H1 (cell line): ENCODE data around the gene PARD6A. TPM values are rescaled to one million over a fixed set of nuclear protein-coding genes. Genes with fewer than 3 reads are reported as not detected.

Experiments used
- CTCF ChIA-PET: fragments of 300-600 bp; sonication (Branson Sonifier 250); formaldehyde crosslinking; loops from one replicate; lab custom pipeline; 2021; ENCODE audit not compliant: partially characterized antibody; lab: Charles Lee
- POLR2A ChIA-PET: fragments of 300-600 bp; sonication (Branson Sonifier 250); formaldehyde crosslinking; loops from one replicate; lab custom pipeline; 2021; ENCODE audit warnings: inconsistent platforms; ENCODE audit not compliant: partially characterized antibody; lab: Charles Lee
- DNase-seq, 2 experiments: peaks; one replicate each; pipeline versions ENCODE4 v3.0.0 to v3.0.0-alpha.2; 2010 to 2022; ENCODE audit warnings: low spot score in 2 of 2, low read depth in 1 of 2, mixed read lengths in 1 of 2
- FAIRE-seq: peaks from 2 replicates; lab custom pipeline; 2011; peaks lifted over from hg19 to GRCh38; lab: Jason Lieb, UNC
- H2AFZ ChIP-seq: 2 replicates; pipeline ENCODE4 v1.8.1; 2012; ENCODE audit warnings: low read length, inconsistent platforms
- H2AK5ac ChIP-seq: 2 replicates; pipeline ENCODE4 v1.6.1; 2013; ENCODE audit warnings: low read depth, low read length
- H2BK120ac ChIP-seq: replicated peaks from 2 replicates; pipeline ENCODE3; 2013; ENCODE audit warnings: low read depth, low read length, inconsistent platforms
- H2BK12ac ChIP-seq: 2 replicates; pipeline ENCODE4 v1.6.1; 2013; ENCODE audit warnings: low read depth, low read length
- H2BK15ac ChIP-seq: 2 replicates; pipeline ENCODE4 v1.6.1; 2013; ENCODE audit warnings: low read length
- H2BK20ac ChIP-seq: 2 replicates; pipeline ENCODE4 v1.6.1; 2013; ENCODE audit warnings: low read length
- H2BK5ac ChIP-seq: 2 replicates; pipeline ENCODE4 v1.6.1; 2013; ENCODE audit warnings: low read depth, low read length
- H3K14ac ChIP-seq: 2 replicates; pipeline ENCODE4 v1.6.1; 2013; ENCODE audit warnings: inconsistent platforms; ENCODE audit not compliant: insufficient read length
- H3K18ac ChIP-seq: 2 replicates; pipeline ENCODE4 v1.6.1; 2013; ENCODE audit warnings: low read length; ENCODE audit errors: extremely low read depth
- H3K23ac ChIP-seq: 2 replicates; pipeline ENCODE4 v1.6.1; 2013; ENCODE audit warnings: inconsistent platforms; ENCODE audit not compliant: insufficient read length
- H3K23me2 ChIP-seq: 2 replicates; pipeline ENCODE4 v1.6.1; 2013; ENCODE audit warnings: low read depth, low read length
- H3K27ac ChIP-seq: 2 replicates; pipeline ENCODE4 v1.6.1; 2011; ENCODE audit warnings: low read depth, low read length, inconsistent platforms
- H3K27me3 ChIP-seq, 4 experiments: replicated peaks in 1 of 4; 1 replicate in 1 of 4; 2 replicates in 3 of 4; pipeline versions ENCODE4 v1.6.1 to v1.8.1; 2011 to 2013; ENCODE audit warnings: low read length in 3 of 4, mild to moderate bottlenecking in 3 of 4, inconsistent platforms in 2 of 4, mixed read lengths in 2 of 4, moderate library complexity in 1 of 4; ENCODE audit not compliant: control insufficient read depth in 3 of 4, insufficient read depth in 3 of 4; ENCODE audit errors: extremely low read depth in 1 of 4
- H3K36me3 ChIP-seq, 4 experiments: 2 replicates each; pipeline versions ENCODE4 v1.6.1 to v1.8.1; 2011 to 2013; ENCODE audit warnings: mild to moderate bottlenecking in 4 of 4, low read length in 3 of 4, moderate library complexity in 2 of 4, control low read depth in 1 of 4, inconsistent platforms in 1 of 4; ENCODE audit not compliant: insufficient read depth in 4 of 4, control insufficient read depth in 2 of 4
- H3K4ac ChIP-seq: replicated peaks from 2 replicates; pipeline ENCODE3; 2013; ENCODE audit warnings: low read length, low read depth, mixed read lengths, inconsistent platforms; ENCODE audit not compliant: insufficient read length
- H3K4me1 ChIP-seq, 4 experiments: replicated peaks in 1 of 4; 1 replicate in 1 of 4; 2 replicates in 3 of 4; pipeline versions ENCODE4 v1.6.1 to v1.8.1; 2011 to 2013; ENCODE audit warnings: low read length in 3 of 4, inconsistent platforms in 2 of 4, mixed read lengths in 1 of 4; ENCODE audit not compliant: insufficient read depth in 4 of 4, control insufficient read depth in 3 of 4
- H3K4me2 ChIP-seq, 2 experiments: 2 replicates each; pipeline versions ENCODE4 v1.6.1 to v1.8.1; 2011 to 2013; ENCODE audit warnings: low read depth in 2 of 2, low read length in 2 of 2, control low read depth in 1 of 2, inconsistent platforms in 1 of 2, mild to moderate bottlenecking in 1 of 2; ENCODE audit not compliant: insufficient read depth in 1 of 2
- H3K4me3 ChIP-seq, 4 experiments: fragments of 200-600, 300-600 bp in 1 of 4; sonication (generic), shearing (Covaris generic), sonication (Bioruptor Twin) in 1 of 4; 2 replicates each; pipeline versions ENCODE4 v1.5.1 to v1.8.1; 2011 to 2016; ENCODE audit warnings: low read length in 4 of 4, low read depth in 3 of 4, control low read depth in 2 of 4, inconsistent platforms in 2 of 4, mild to moderate bottlenecking in 2 of 4, mixed read lengths in 1 of 4, moderate library complexity in 1 of 4; ENCODE audit not compliant: insufficient read depth in 2 of 4; ENCODE audit errors: extremely low read depth in 1 of 4
- H3K56ac ChIP-seq: replicated peaks from 2 replicates; pipeline ENCODE3; 2013; ENCODE audit warnings: low read depth, mild to moderate bottlenecking, mixed read lengths, low read length, inconsistent platforms; ENCODE audit not compliant: insufficient read length
- H3K79me1 ChIP-seq: 2 replicates; pipeline ENCODE4 v1.6.1; 2013; ENCODE audit warnings: low read depth, low read length, control low read depth
- H3K79me2 ChIP-seq, 2 experiments: 2 replicates each; pipeline versions ENCODE4 v1.6.1 to v1.8.1; 2012 to 2013; ENCODE audit warnings: low read length in 2 of 2, mild to moderate bottlenecking in 2 of 2, inconsistent platforms in 1 of 2; ENCODE audit not compliant: insufficient read depth in 2 of 2, control insufficient read depth in 1 of 2
- H3K9ac ChIP-seq, 4 experiments: replicated peaks in 1 of 4; 1 replicate in 1 of 4; 2 replicates in 3 of 4; pipeline versions ENCODE4 v1.6.1 to v1.8.1; 2011 to 2013; ENCODE audit warnings: low read depth in 3 of 4, low read length in 3 of 4, control low read depth in 2 of 4, mild to moderate bottlenecking in 2 of 4, moderate library complexity in 2 of 4, inconsistent platforms in 1 of 4; ENCODE audit errors: extremely low read depth in 1 of 4
- H3K9me3 ChIP-seq, 2 experiments: 2 replicates each; pipeline versions ENCODE4 v1.6.1 to v1.8.1; 2012 to 2013; ENCODE audit warnings: mild to moderate bottlenecking in 2 of 2, moderate library complexity in 2 of 2, control low read depth in 1 of 2, inconsistent platforms in 1 of 2, low read depth in 1 of 2, low read length in 1 of 2, mixed read lengths in 1 of 2; ENCODE audit not compliant: insufficient read depth in 2 of 2
- H4K20me1 ChIP-seq, 2 experiments: replicated peaks in 1 of 2; 2 replicates each; pipeline versions ENCODE3 to v1.8.1; 2011 to 2013; ENCODE audit warnings: inconsistent platforms in 2 of 2, low read length in 2 of 2, mild to moderate bottlenecking in 1 of 2; ENCODE audit not compliant: insufficient read depth in 2 of 2, control insufficient read depth in 1 of 2
- H4K5ac ChIP-seq: 2 replicates; pipeline ENCODE4 v1.6.1; 2013; ENCODE audit warnings: low read length, low read depth, mixed read lengths, inconsistent platforms; ENCODE audit not compliant: insufficient read length
- H4K8ac ChIP-seq: 2 replicates; pipeline ENCODE4 v1.8.0; 2013; ENCODE audit warnings: mild to moderate bottlenecking, moderate library complexity, low read length, inconsistent platforms; ENCODE audit not compliant: insufficient read depth; ENCODE audit errors: extremely low read depth
- H4K91ac ChIP-seq: replicated peaks from 2 replicates; pipeline ENCODE3; 2013; ENCODE audit warnings: low read length, mixed read lengths, inconsistent platforms; ENCODE audit not compliant: insufficient read length
- BACH1 ChIP-seq: IDR thresholded peaks from 2 replicates; pipeline ENCODE4 v1.6.1; 2012; ENCODE audit warnings: low read length, improper control_type of control experiment
- BRCA1 ChIP-seq: IDR thresholded peaks from 2 replicates; pipeline ENCODE4 v1.6.1; 2012; ENCODE audit warnings: low read depth, low read length, improper control_type of control experiment
- CHD1 ChIP-seq: IDR thresholded peaks from 2 replicates; pipeline ENCODE4 v1.6.1; 2012; ENCODE audit warnings: low read depth, low read length, improper control_type of control experiment
- EZH2 ChIP-seq: fragments of 200-600 bp; sonication (generic); IDR thresholded peaks from 2 replicates; pipeline ENCODE4 v1.7.1; 2012; ENCODE audit warnings: low read depth, mild to moderate bottlenecking, moderate library complexity, low read length, inconsistent platforms; ENCODE audit not compliant: severe bottlenecking
- GABPA ChIP-seq: IDR thresholded peaks from 2 replicates; pipeline ENCODE4 v1.6.1; 2011; ENCODE audit warnings: mild to moderate bottlenecking, low read length, moderate library complexity, borderline replicate concordance; ENCODE audit not compliant: insufficient read depth
- JUN ChIP-seq: IDR thresholded peaks from 2 replicates; pipeline ENCODE4 v1.6.1; 2011; ENCODE audit warnings: low read depth, mild to moderate bottlenecking, improper control_type of control experiment, low read length
- JUND ChIP-seq: IDR thresholded peaks from 2 replicates; pipeline ENCODE4 v1.6.1; 2011; ENCODE audit warnings: mild to moderate bottlenecking, improper control_type of control experiment, low read length
- KDM1A ChIP-seq: fragments of 200-600, 300-600 bp; sonication (generic); IDR thresholded peaks from 2 replicates; pipeline ENCODE4 v1.7.1; 2016; ENCODE audit warnings: mild to moderate bottlenecking, low read length, borderline replicate concordance
- KDM4A ChIP-seq: IDR thresholded peaks from one replicate; pipeline ENCODE4 v1.7.1; 2012; ENCODE audit warnings: low read depth, mild to moderate bottlenecking, moderate library complexity, low read length, inconsistent platforms; ENCODE audit not compliant: severe bottlenecking
- KDM5A ChIP-seq: fragments of 200-600 bp; IDR thresholded peaks from 2 replicates; pipeline ENCODE4 v1.7.1; 2012; ENCODE audit warnings: mild to moderate bottlenecking, low read length, inconsistent platforms, mixed read lengths
- RXRA ChIP-seq: IDR thresholded peaks from 2 replicates; pipeline ENCODE4 v1.6.1; 2011; ENCODE audit warnings: low read depth, mild to moderate bottlenecking, low read length, moderate library complexity; ENCODE audit not compliant: insufficient read depth
- SIX5 ChIP-seq: IDR thresholded peaks from 2 replicates; pipeline ENCODE4 v1.6.1; 2011; ENCODE audit warnings: mild to moderate bottlenecking, low read depth, low read length
- SP1 ChIP-seq: IDR thresholded peaks from 2 replicates; pipeline ENCODE4 v1.6.1; 2011; ENCODE audit warnings: low read depth, low read length
- TBP ChIP-seq: IDR thresholded peaks from 2 replicates; pipeline ENCODE4 v1.6.1; 2011; ENCODE audit warnings: low read depth, low read length, improper control_type of control experiment
- TCF12 ChIP-seq: IDR thresholded peaks from 2 replicates; pipeline ENCODE4 v1.6.1; 2011; ENCODE audit warnings: low read depth, mild to moderate bottlenecking, low read length
- YY1 ChIP-seq: IDR thresholded peaks from 2 replicates; pipeline ENCODE4 v1.6.1; 2011; ENCODE audit warnings: low read depth, mild to moderate bottlenecking, low read length
- WGBS, 2 experiments: shearing (Covaris generic) in 1 of 2; methylation state at CpG; one replicate each; pipeline versions ENCODE4 v1.1.6 to v1.1.7; 2013 to 2015; ENCODE audit warnings: low lambda C conversion rate in 2 of 2, mixed read lengths in 2 of 2, inconsistent platforms in 1 of 2, low coverage in 1 of 2, missing lambda C conversion rate in 1 of 2; ENCODE audit not compliant: insufficient replicate concordance in 2 of 2, insufficient coverage in 1 of 2, insufficient read length in 1 of 2; ENCODE audit errors: extremely low coverage in 1 of 2, missing lambda C conversion rate in 1 of 2; 5-methylcytosine and 5-hydroxymethylcytosine counted together
- polyA plus RNA-seq, 7 experiments: library from polyadenylated mRNA; depleted of rRNA in 3 of 7; stranded (reverse) in 5 of 7; unstranded in 2 of 7; fragments of >200 nt in 5 of 7; fragments of 200-250 nt in 2 of 7; gene quantifications; 1 replicate in 5 of 7; 2 replicates in 1 of 7; 4 replicates in 1 of 7; pipeline versions ENCODE4 v1.2.1 to v1.2.3, GENCODE V29; 2011 to 2013; ENCODE audit warnings: missing spikeins in 2 of 7, mixed read lengths in 2 of 7
- total RNA-seq: library from RNA; stranded (reverse); fragmentation: NEBNext Ultra II Directional; extraction: Animal tissue kit (Norgen Biotek cat#: 25700); gene quantifications from 2 replicates; pipeline ENCODE4 v1.2.1, GENCODE V29; 2021

Gene PARD6A
- total and polyA plus RNA-seq, 2 of the 8 experiments (the other 6 are each of a cell fraction or from before 2014, with no cell fraction given): 15.1 to 21.8 TPM

DNA sequence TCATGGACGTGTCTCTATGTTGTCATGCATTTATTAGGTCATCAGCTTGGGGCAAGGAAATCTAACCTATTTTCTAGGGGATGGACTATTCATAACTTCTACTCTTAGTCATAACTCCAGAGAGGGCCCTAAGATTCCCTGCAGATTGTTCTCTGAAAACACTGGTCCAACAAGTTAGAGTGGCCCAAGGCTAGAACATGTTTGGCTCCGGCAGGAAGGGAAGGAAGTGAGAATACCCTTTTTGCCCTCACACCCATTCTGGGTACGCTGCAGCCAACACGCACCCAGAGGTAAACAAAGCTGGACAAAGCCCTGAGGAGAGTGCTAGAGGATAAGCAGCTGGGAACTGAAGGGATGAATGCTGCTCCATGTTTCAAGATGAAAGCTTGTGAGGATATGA, 15.8 kb downstream of the PARD6A start:
- H2AFZ ChIP-seq: no peak overlapping the region
- POLR2A ChIA-PET: interaction anchor here (0.6 to 0.9 kb wide), 3 partner anchors 38 to 157 kb away, joined by 3 to 4 read pairs (median 3); no protein-coding TSS in a partner anchor
- H3K9ac ChIP-seq: no peak overlapping the region
- H3K23me2 ChIP-seq: no peaks in the 10 kb centered on the region
- no peaks in the 10 kb centered on the region for H3K79me2 ChIP-seq
- H3K36me3 ChIP-seq: peaks cover 0 to 3% (median 0%) of the 10 kb centered on the region in 4 experiments; a peak in 1 of 8 replicates
- peaks cover 0 to 8% of the 10 kb centered on the region in 2 experiments for H4K20me1 ChIP-seq
- peaks cover 0 to 3% (median 0%) of the 10 kb centered on the region in 4 experiments; a peak in 1 of 7 replicates for H3K4me1 ChIP-seq
- DNase-seq (no peak), FAIRE-seq (no peak)
- H3K18ac ChIP-seq: no peak overlapping the region
- no peak overlapping the region for H3K14ac ChIP-seq
- no peak overlapping the region for H2BK15ac ChIP-seq
- no peaks in the 10 kb centered on the region for H3K9me3 ChIP-seq
- no peak overlapping the region for H2AK5ac ChIP-seq
- H3K4me2 ChIP-seq: no peak overlapping the region
- H3K27ac ChIP-seq: no peak overlapping the region
- CTCF ChIA-PET: interaction anchor here (0.6 to 5.5 kb wide), 6 partner anchors 10 to 182 kb away, joined by 3 to 46 read pairs (median 3); partner anchors contain the start of genes C16orf86 and ENKD1
- H4K5ac ChIP-seq: no peak overlapping the region
- H4K8ac ChIP-seq: no peak overlapping the region
- no peak overlapping the region for H3K4ac ChIP-seq
- H2BK12ac ChIP-seq: no peak overlapping the region
- no peak overlapping the region for H2BK5ac ChIP-seq
- no peak overlapping the region for H4K91ac ChIP-seq
- no peak overlapping the region for H2BK20ac ChIP-seq
- no peak overlapping the region for H3K56ac ChIP-seq
- 98% methylated on average over 4 of the region's 4 CpGs; no CpG with 5 or more reads in 1 of the 2 experiments for WGBS, 2 experiments
- no peak overlapping the region for H3K4me3 ChIP-seq
- no peaks in the 10 kb centered on the region for H3K27me3 ChIP-seq
- H3K23ac ChIP-seq: no peak overlapping the region
- no peaks in the 10 kb centered on the region; the same call in none of the 2 replicates for H3K79me1 ChIP-seq
- no peak overlapping the region for H2BK120ac ChIP-seq
- TF ChIP-seq GABPA: no peak
- TF ChIP-seq EZH2: no peak
- TF ChIP-seq RXRA: no peak
- TF ChIP-seq JUN: no peak
- no peak for TF ChIP-seq KDM1A
- TF ChIP-seq SP1: no peak
- no peak for TF ChIP-seq JUND
- no peak for TF ChIP-seq BRCA1
- no peak for TF ChIP-seq SIX5
- TF ChIP-seq KDM5A: no peak
- TF ChIP-seq TBP: no peak
- no peak for TF ChIP-seq BACH1
- TF ChIP-seq TCF12: no peak
- TF ChIP-seq YY1: no peak
- TF ChIP-seq KDM4A: no peak
- no peak for TF ChIP-seq CHD1
